Measurements from ENCODE around the gene SMG6. TPM values are rescaled to one million over a fixed set of nuclear protein-coding genes. Genes with fewer than 3 reads are reported as not detected.

SMG6 gene
- total and polyA plus RNA-seq, 2 of the 13 experiments (the other 11 are each of a cell fraction or from before 2014, with no cell fraction given): 4.6 to 14.6 TPM

DNA sequence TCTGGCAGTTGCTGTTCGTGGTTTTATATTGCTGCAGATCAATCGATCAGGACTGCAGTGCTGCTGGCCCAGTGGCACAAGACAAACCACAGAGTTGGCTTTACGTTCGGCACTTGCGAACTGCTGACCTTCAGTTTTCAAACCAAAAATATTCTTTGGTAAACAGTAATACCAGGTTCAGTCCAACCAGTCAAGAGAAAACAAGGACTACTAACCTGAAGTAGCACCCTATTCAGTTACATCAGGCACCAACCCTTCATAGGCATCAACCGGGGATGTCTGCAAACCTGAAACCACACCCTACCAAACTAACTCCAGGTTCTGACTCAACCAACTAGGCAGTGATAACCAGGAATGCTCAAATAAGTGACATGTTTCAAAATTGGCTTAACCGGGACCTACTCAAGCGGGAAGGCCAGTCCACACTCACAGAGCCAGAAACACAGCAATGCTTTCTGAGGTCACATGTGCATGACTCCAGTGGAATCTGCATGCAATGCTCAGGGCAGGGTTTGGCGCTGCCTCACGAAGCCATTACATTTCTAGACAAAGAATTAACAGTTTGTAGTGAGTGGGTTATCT lies 91.1 kb downstream of the SMG6 start:
- WGBS (ENCODE audit: low lambda C conversion rate): 97% methylated on average over 8 of the region's 10 CpGs
- Histone ChIP-seq H3K9me3 (ENCODE audit: low read length) (no peaks in the 10 kb centered on the region), H4K20me1 (ENCODE audit: insufficient read depth, low read length) (no peaks in the 10 kb centered on the region), H2AFZ (ENCODE audit: low read length) (no peak overlapping the region), H3K4me1 (ENCODE audit: insufficient read depth, low read length) (peaks cover 11% of the 10 kb centered on the region), H3K27me3 (ENCODE audit: control insufficient read depth in 1 of 2, insufficient read depth in 2 of 2, low read length in 2 of 2) (no peaks in the 10 kb centered on the region), H3K36me3 (replicated peaks in 1 of 2; ENCODE audit: control insufficient read depth in 1 of 2, insufficient read depth in 2 of 2, low read length in 2 of 2) (peaks cover 1 to 20% of the 10 kb centered on the region in 2 experiments; a peak in 1 of 5 replicates), H3K4me2 (ENCODE audit: low read depth, low read length) (no peak overlapping the region), H3K27ac (ENCODE audit: extremely low read length, insufficient read depth, low read length) (no peak overlapping the region), H3K79me2 (ENCODE audit: insufficient read depth, low read length) (no peaks in the 10 kb centered on the region), H3K4me3 (replicated peaks in 1 of 3; ENCODE audit: insufficient read depth in 1 of 3, low read depth in 2 of 3, low read length in 3 of 3) (no peak overlapping the region), H3K9ac (ENCODE audit: insufficient read depth, low read depth, low read length) (no peak overlapping the region)
- FAIRE-seq (no peak), ATAC-seq (no peak), DNase-seq (ENCODE audit: low spot score) (no peak)
- BruUV-seq (replicated peaks): no TSS peak
- in situ Hi-C loops (cut with HindIII; ENCODE audit: extremely low pct_ligation_motif_present, low pct_unique_long_range_greater_than_20kb) (no loop called here), intact Hi-C loops (cut with micrococcal nuclease; ENCODE audit: unreplicated experiment) (no loop called here)
- CTCF ChIA-PET (ENCODE audit: low intra/inter-chr PET ratio, low total read pairs): no interaction called here
- POLR2A ChIA-PET: no interaction called here
- no peak for TF ChIP-seq ZBTB3 (CRISPR knock-in tag; IDR thresholded peaks at IDR 0.05; ENCODE audit: borderline replicate concordance, low read depth)
- TF ChIP-seq, protein P1, sequence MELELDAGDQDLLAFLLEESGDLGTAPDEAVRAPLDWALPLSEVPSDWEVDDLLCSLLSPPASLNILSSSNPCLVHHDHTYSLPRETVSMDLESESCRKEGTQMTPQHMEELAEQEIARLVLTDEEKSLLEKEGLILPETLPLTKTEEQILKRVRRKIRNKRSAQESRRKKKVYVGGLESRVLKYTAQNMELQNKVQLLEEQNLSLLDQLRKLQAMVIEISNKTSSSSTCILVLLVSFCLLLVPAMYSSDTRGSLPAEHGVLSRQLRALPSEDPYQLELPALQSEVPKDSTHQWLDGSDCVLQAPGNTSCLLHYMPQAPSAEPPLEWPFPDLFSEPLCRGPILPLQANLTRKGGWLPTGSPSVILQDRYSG (CRISPR knock-in tag; IDR thresholded peaks at IDR 0.05): no peak
- TF ChIP-seq, protein P2, sequence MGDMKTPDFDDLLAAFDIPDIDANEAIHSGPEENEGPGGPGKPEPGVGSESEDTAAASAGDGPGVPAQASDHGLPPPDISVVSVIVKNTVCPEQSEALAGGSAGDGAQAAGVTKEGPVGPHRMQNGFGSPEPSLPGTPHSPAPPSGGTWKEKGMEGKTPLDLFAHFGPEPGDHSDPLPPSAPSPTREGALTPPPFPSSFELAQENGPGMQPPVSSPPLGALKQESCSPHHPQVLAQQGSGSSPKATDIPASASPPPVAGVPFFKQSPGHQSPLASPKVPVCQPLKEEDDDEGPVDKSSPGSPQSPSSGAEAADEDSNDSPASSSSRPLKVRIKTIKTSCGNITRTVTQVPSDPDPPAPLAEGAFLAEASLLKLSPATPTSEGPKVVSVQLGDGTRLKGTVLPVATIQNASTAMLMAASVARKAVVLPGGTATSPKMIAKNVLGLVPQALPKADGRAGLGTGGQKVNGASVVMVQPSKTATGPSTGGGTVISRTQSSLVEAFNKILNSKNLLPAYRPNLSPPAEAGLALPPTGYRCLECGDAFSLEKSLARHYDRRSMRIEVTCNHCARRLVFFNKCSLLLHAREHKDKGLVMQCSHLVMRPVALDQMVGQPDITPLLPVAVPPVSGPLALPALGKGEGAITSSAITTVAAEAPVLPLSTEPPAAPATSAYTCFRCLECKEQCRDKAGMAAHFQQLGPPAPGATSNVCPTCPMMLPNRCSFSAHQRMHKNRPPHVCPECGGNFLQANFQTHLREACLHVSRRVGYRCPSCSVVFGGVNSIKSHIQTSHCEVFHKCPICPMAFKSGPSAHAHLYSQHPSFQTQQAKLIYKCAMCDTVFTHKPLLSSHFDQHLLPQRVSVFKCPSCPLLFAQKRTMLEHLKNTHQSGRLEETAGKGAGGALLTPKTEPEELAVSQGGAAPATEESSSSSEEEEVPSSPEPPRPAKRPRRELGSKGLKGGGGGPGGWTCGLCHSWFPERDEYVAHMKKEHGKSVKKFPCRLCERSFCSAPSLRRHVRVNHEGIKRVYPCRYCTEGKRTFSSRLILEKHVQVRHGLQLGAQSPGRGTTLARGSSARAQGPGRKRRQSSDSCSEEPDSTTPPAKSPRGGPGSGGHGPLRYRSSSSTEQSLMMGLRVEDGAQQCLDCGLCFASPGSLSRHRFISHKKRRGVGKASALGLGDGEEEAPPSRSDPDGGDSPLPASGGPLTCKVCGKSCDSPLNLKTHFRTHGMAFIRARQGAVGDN (CRISPR knock-in tag; IDR thresholded peaks at IDR 0.05): no peak
- TF ChIP-seq, protein P3, sequence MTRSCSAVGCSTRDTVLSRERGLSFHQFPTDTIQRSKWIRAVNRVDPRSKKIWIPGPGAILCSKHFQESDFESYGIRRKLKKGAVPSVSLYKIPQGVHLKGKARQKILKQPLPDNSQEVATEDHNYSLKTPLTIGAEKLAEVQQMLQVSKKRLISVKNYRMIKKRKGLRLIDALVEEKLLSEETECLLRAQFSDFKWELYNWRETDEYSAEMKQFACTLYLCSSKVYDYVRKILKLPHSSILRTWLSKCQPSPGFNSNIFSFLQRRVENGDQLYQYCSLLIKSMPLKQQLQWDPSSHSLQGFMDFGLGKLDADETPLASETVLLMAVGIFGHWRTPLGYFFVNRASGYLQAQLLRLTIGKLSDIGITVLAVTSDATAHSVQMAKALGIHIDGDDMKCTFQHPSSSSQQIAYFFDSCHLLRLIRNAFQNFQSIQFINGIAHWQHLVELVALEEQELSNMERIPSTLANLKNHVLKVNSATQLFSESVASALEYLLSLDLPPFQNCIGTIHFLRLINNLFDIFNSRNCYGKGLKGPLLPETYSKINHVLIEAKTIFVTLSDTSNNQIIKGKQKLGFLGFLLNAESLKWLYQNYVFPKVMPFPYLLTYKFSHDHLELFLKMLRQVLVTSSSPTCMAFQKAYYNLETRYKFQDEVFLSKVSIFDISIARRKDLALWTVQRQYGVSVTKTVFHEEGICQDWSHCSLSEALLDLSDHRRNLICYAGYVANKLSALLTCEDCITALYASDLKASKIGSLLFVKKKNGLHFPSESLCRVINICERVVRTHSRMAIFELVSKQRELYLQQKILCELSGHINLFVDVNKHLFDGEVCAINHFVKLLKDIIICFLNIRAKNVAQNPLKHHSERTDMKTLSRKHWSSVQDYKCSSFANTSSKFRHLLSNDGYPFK (CRISPR knock-in tag; IDR thresholded peaks at IDR 0.05; ENCODE audit: borderline replicate concordance): no peak

Data from HepG2 (cell line).